ENCODE data around the gene MMP14. TPM values are rescaled to one million over a fixed set of nuclear protein-coding genes. Genes with fewer than 3 reads are reported as not detected.

The MMP14 gene
- total and polyA plus RNA-seq, 2 of the 13 experiments (the other 11 are each of a cell fraction or from before 2014, with no cell fraction given) = 5.2 to 9.8 TPM

DNA sequence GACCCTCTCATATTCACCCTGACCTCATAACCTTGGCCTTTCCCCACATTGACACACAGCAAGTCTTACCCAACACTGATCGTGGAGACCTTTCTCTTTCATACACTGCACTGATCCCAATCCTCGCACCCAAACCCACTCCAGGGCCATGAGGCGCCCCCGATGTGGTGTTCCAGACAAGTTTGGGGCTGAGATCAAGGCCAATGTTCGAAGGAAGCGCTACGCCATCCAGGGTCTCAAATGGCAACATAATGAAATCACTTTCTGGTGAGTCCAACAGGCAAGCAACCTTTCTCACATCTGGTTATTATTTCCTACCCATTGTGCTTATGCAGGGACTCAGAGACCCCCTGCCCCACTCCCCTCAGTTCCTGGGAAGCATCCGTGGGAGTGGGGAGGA lies 5.4 kb downstream of the MMP14 start:
- FAIRE-seq (no peak), ATAC-seq (no peak), DNase-seq (ENCODE audit: low spot score) (no peak)
- ChIA-PET CTCF (ENCODE audit: low intra/inter-chr PET ratio, low total read pairs) (no interaction called here), POLR2A (interaction anchor here (1.4 kb wide), 1 partner anchor 165 kb away, joined by 5 read pairs; no protein-coding TSS in a partner anchor)
- Histone ChIP-seq H3K79me2 (ENCODE audit: insufficient read depth, low read length) (no peaks in the 10 kb centered on the region), H2AFZ (ENCODE audit: low read length) (no peak overlapping the region), H3K9me3 (ENCODE audit: low read length) (no peaks in the 10 kb centered on the region), H3K4me3 (replicated peaks in 1 of 3; ENCODE audit: insufficient read depth in 1 of 3, low read depth in 2 of 3, low read length in 3 of 3) (no peak overlapping the region), H3K27me3 (ENCODE audit: control insufficient read depth in 1 of 2, insufficient read depth in 2 of 2, low read length in 2 of 2) (peaks cover 1 to 5% of the 10 kb centered on the region in 2 experiments; a peak in 1 of 5 replicates), H4K20me1 (ENCODE audit: insufficient read depth, low read length) (no peaks in the 10 kb centered on the region), H3K27ac (ENCODE audit: extremely low read length, insufficient read depth, low read length) (no peak overlapping the region), H3K9ac (ENCODE audit: insufficient read depth, low read depth, low read length) (no peak overlapping the region), H3K36me3 (replicated peaks in 1 of 2; ENCODE audit: control insufficient read depth in 1 of 2, insufficient read depth in 2 of 2, low read length in 2 of 2) (no peaks in the 10 kb centered on the region), H3K4me1 (ENCODE audit: insufficient read depth, low read length) (peaks cover 33% of the 10 kb centered on the region), H3K4me2 (ENCODE audit: low read depth, low read length) (no peak overlapping the region)
- in situ Hi-C loops (cut with HindIII; ENCODE audit: extremely low pct_ligation_motif_present, low pct_unique_long_range_greater_than_20kb) (no loop called here), intact Hi-C loops (cut with micrococcal nuclease; ENCODE audit: unreplicated experiment) (no loop called here)
- BruUV-seq (replicated peaks) = no TSS peak
- WGBS (ENCODE audit: low lambda C conversion rate) = 59% methylated on average over 8 of the region's 8 CpGs
- TF ChIP-seq ZNF251 (CRISPR knock-in tag; IDR thresholded peaks at IDR 0.05) (no peak), NR2F6 (IDR thresholded peaks at IDR 0.05) (0 out of 2 replicates have a peak, but pooled peaks have one; percentile 37), NR2F6 (CRISPR knock-in tag; IDR thresholded peaks at IDR 0.05) (0 out of 2 replicates have a peak, but pooled peaks have one; percentile 40), HIC2 (CRISPR knock-in tag; IDR thresholded peaks at IDR 0.05; ENCODE audit: low read depth) (no peak), NR2C2 (CRISPR knock-in tag; IDR thresholded peaks at IDR 0.05; ENCODE audit: borderline replicate concordance) (peak; percentile 40), MYC (CRISPR knock-in tag; IDR thresholded peaks at IDR 0.05; ENCODE audit: borderline replicate concordance) (peak; percentile 27; the same call in 1 of the 2 replicates), TBX3 (IDR thresholded peaks at IDR 0.05; ENCODE audit: borderline replicate concordance) (no peak), EEA1 (CRISPR knock-in tag; IDR thresholded peaks at IDR 0.05; ENCODE audit: borderline replicate concordance) (0 out of 2 replicates have a peak, but pooled peaks have one; percentile 61), NBN (conservative IDR thresholded peaks at IDR 0.05) (no peak), SPEN (CRISPR knock-in tag; IDR thresholded peaks at IDR 0.05; ENCODE audit: low read depth) (0 out of 2 replicates have a peak, but pooled peaks have one; percentile 22), ZNF232 (CRISPR knock-in tag; IDR thresholded peaks at IDR 0.05; ENCODE audit: borderline replicate concordance) (no peak)
- TF ChIP-seq, protein P1, sequence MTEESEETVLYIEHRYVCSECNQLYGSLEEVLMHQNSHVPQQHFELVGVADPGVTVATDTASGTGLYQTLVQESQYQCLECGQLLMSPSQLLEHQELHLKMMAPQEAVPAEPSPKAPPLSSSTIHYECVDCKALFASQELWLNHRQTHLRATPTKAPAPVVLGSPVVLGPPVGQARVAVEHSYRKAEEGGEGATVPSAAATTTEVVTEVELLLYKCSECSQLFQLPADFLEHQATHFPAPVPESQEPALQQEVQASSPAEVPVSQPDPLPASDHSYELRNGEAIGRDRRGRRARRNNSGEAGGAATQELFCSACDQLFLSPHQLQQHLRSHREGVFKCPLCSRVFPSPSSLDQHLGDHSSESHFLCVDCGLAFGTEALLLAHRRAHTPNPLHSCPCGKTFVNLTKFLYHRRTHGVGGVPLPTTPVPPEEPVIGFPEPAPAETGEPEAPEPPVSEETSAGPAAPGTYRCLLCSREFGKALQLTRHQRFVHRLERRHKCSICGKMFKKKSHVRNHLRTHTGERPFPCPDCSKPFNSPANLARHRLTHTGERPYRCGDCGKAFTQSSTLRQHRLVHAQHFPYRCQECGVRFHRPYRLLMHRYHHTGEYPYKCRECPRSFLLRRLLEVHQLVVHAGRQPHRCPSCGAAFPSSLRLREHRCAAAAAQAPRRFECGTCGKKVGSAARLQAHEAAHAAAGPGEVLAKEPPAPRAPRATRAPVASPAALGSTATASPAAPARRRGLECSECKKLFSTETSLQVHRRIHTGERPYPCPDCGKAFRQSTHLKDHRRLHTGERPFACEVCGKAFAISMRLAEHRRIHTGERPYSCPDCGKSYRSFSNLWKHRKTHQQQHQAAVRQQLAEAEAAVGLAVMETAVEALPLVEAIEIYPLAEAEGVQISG (CRISPR knock-in tag; IDR thresholded peaks at IDR 0.05) = peak; percentile 39; the same call in 1 of the 2 replicates
- TF ChIP-seq, protein P2, sequence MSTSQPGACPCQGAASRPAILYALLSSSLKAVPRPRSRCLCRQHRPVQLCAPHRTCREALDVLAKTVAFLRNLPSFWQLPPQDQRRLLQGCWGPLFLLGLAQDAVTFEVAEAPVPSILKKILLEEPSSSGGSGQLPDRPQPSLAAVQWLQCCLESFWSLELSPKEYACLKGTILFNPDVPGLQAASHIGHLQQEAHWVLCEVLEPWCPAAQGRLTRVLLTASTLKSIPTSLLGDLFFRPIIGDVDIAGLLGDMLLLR (CRISPR knock-in tag; IDR thresholded peaks at IDR 0.05) = 0 out of 2 replicates have a peak, but pooled peaks have one; percentile 39
